ENCODE results near the gene TJP3.
"Not testable (repeated sequence)": the region's sequence is repeated elsewhere in the genome, so short reads cannot be mapped to it uniquely, and the experiment has no call there.

Gene TJP3

DNA sequence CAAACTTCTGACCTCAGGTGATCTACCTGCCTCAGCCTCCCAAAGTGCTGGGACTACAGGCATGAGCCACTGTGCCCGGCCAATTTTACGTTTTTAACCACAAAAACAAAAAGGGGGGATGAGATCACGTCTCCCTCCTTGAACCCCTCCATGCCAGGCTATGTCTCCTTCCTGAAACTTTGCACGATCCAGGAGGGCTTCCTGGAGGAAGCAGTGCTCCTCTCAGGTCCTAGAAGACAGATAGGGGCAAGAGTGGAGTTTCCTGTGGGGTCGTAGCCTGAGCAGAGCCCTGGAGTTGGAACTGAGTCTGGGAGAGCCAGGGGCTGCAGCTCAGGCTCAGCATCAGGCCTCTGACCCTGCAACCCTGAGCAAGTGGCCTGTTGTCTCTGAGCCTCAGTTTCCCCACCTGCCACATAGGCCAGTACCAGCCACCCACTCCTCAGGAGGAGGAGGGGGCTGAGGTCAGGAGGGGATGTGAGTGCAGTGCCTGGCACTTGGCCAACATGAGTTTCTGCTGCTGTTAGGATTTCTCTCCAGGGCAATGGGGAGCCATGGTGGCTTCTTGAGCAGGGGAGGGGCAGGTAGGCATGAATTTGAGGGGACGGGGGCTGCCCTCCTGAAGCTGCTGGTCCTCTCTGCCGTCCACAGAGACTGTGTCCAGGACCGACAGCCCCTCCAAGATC, 37.3 kb downstream of the TJP3 start:
- DNase-seq (ENCODE audit: low read depth), result no peak

- DNase-seq (ENCODE audit: low read depth), result no peak
Measured at GRCh38 chr19:3746371-3747056, 38.3 kb downstream of the TJP3 start.

- no peak for DNase-seq (ENCODE audit: low read depth)
Measured at GRCh38 chr19:3748965-3749364, 40.8 kb downstream of the TJP3 start.

GRCh38 chr19:3750211-3750610, 42.0 kb downstream of the TJP3 start:
- DNase-seq (ENCODE audit: low read depth), result no peak

- no peak for DNase-seq (ENCODE audit: low read depth)
Measured at GRCh38 chr19:3751236-3751635, 43.1 kb downstream of the TJP3 start.

GRCh38 chr19:3752492-3752891, 44.3 kb downstream of the TJP3 start:
- DNase-seq (ENCODE audit: low read depth), result no peak

DNA sequence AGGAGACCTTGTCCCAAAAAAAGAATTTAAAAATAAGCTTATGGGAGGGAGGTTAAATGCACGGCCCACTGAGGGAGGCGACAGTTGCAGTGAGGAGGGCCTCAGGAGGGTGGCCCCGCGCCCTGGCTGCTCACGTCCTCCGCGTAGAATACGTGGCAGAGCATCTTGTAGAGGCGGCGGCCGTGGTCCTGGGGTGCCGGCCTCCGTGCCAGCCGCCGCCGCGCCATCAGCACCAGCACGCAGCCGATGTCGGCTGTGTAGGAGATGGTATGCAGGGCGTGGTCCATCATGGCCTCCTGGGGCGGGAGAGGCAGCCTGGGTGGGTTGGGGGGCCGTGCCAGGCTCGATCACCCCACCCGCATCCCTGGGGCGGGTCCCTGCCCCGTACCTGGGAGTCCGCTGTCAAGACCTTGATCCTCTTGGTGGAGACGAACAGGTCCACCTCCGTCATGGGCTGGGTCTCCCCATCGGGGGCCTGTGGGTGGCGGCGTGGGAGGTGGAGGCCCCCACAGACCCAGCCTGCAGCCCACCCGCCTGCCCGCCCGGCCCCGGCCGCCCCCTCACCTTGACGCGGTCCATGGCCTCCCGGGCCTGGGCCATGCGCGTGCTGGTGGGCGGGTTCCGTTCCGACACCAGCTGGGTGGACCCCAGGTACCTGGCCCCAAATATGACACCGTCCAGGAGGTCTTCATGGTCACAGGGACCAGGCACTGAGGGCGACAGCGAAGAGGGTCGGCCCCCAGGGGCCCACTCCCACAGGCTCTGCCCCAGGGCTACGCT, 45.6 kb downstream of the TJP3 start:
- DNase-seq (ENCODE audit: low read depth), result no peak

DNA sequence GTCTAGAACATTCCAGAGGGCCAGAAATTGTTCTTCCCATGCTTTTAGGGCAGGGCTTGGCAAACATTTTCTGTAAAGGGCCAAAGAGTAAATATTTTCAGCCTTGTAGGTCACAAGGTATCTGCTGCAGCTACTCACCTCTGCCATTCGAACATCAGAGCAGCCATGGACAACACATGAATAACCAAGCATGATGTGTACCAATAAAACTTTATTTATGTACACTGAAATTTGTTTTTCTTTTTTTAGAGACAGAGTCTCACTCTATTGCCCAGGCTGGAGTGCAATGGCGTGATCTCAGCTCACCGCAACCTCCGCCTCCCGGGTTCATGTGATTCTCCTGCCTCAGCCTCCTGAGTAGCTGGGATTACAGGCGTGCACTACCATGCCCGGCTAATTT, 49.5 kb downstream of the TJP3 start:
- DNase-seq (ENCODE audit: low read depth), result not testable (repeated sequence)

DNA sequence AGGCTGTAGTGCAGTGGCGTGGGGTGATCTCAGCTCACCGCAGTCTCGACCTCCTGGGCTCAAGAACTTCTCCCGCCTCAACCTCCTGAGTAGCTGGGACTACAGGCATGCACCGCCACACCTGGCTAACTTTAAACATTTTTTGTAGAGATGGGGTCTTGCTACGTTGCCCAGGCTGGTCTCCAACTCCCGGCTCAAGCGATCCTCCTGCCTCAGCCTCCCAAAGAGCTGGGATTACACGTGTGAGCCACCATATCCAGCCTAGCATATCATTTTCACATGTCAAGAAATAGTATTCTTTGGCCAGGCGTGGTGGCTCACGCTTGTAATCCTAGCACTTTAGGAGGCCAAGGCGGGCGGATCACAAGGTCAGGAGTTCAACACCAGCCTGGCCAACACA, 50.1 kb downstream of the TJP3 start:
- DNase-seq (ENCODE audit: low read depth), result not testable (repeated sequence)

DNA sequence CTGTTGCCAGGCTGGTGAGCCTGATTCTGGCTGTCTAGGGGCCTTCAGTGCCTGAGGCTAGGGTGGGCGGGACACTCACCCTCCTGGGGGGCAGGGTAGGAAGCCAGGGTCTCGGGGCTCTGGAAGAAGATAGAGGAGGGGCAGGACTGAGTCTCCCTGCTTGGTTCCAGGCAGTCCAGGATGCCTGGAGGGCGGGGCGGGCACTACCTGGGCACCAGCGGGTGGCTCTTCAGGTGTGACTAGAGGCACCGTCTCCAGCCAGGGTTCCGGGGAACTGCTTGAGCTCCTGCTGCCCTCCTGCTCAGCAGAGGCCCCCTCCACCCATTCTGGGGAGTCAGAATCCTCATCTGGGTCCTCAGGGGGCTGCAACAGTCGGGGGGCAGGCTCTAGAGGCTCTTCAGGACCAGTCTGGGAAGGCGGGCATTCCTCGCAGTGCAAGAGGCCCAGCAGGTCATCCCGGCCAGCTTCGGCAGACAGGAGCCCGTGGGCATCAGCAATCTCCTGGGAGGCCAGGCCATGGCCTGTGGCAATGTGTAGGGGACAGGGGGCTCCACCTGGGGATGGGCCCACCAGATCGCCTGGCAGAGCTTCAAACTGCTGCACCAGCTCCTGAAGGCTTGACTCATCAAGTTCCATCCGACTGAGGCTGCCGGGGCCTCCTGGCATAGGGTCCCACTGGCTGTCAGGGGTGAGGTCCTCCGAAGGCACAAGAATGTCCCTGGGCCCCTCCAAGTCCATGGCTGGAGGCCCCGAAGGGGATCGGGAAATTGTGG, 51.5 kb downstream of the TJP3 start:
- DNase-seq (ENCODE audit: low read depth), result no peak

GRCh38 chr19:3760871-3761361, 52.7 kb downstream of the TJP3 start:
- DNase-seq (ENCODE audit: low read depth), result no peak

- peak; percentile 81 for DNase-seq (ENCODE audit: low read depth)
Measured at GRCh38 chr19:3761382-3762129, 53.4 kb downstream of the TJP3 start, which contains the start of gene APBA3. Gene APBA3 (minus strand): TSS chr19:3761692. CDS start chr19:3760264, 1,428 bp downstream.

DNA sequence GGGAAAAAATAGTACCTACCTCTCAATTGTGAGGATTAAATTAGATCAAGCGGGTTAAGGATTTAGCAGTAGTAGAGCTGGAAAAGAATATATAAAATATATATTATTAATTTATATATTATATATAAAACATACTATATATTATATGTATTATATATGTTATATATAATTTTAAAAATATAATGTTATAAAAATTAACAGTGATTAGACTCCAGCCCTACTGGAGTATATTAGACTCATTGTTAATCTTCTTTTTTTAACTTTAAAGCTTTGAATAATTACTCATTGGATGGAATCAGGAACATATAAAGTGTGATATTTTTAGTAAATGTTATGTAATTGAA, 53.9 kb downstream of the TJP3 start:
- DNase-seq (ENCODE audit: low read depth), result no peak

GRCh38 chr19:3762501-3763459, 54.6 kb downstream of the TJP3 start, which contains the start of gene MRPL54:
Gene MRPL54 (plus strand): TSS chr19:3762682. CDS start chr19:3762701, 19 bp downstream.
- DNase-seq (ENCODE audit: low read depth), result peak; percentile 100

DNA sequence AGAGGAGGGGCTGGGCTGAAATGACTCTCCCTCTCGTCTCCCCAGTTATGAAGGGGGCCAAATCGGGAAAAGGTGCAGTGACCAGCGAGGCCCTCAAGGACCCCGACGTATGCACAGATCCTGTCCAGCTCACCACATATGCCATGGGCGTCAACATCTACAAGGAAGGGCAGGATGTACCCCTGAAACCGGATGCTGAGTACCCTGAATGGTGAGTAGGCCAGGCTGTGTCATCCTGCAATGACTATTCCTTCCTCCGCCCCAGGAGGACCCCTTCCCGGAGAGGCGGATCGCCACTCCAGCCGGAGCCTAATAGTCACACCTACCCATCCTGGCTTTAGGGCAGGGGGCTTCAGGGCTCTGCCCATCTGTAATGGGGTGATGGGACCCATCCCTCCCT, 56.9 kb downstream of the TJP3 start:
- DNase-seq (ENCODE audit: low read depth), result no peak

DNA sequence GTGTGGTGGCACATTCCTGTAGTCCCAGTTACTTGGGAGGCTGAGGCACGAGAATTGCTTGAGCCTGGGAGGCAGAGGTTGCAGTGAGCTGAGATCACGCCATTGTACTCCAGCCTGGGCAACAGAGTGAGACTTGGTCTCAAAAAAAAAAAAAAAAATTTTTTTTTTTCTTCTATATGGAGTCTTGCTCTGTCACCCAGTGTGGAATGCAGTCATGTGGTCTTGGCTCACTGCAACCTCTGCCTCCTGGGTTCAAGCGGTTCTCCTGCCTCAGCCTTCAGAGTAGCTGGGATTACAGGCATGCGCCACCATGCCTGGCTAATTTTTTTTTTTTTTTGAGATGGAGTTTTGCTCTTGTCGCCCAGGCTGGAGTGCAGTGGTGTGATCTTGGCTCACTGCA, 57.6 kb downstream of the TJP3 start:
- peak; percentile 31 for DNase-seq (ENCODE audit: low read depth)

DNA sequence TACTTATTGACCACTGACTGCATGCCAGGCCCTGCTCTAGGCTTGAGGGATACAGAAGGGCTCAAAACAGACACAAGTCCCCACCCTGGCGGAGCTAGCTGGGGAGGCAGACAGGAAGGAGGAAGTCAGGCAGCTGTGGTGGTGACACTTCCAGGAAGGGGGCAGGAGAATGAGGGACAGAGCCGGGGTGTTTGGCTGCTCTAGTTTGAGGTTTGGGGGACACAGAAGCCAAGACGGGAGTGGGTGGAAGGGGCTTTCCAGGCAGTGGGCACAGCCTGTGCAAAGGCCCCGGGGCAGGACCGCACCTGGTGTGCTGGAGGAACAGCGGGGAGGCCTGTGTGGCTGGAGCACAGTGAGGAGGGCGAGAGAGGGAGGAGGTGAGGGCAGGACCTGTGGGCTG, 58.3 kb downstream of the TJP3 start:
- no peak for DNase-seq (ENCODE audit: low read depth)

DNA sequence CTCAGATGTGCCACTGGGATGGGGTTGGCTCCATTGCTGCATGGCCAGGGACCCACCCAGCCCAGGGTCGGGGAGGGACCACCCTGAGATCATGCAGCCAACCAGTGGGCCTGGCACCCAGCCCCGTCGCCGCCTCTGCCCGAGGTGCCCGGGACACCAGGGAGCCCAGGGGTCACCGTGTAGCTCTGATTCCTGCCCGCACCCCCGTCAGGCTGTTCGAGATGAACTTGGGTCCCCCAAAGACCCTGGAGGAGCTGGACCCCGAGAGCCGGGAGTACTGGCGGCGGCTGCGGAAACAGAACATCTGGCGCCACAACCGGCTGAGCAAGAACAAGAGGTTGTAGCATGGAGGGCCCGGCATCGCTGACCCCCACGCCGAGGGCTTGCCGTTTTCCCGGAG, 58.9 kb downstream of the TJP3 start:
- no peak for DNase-seq (ENCODE audit: low read depth)

GRCh38 chr19:3768015-3768747, 60.0 kb downstream of the TJP3 start:
- no peak for DNase-seq (ENCODE audit: low read depth)

- no peak for DNase-seq (ENCODE audit: low read depth)
Measured at GRCh38 chr19:3768748-3769099, 60.5 kb downstream of the TJP3 start.

Data from iris pigment epithelial cell (primary cell).